ENCODE data around the gene TMIE.

Gene TMIE

GRCh38 chr3:46709721-46710120 is 8.5 kb downstream of the TMIE start:
- DNase-seq: no peak

GRCh38 chr3:46710229-46710628 is 9.0 kb downstream of the TMIE start:
- DNase-seq: no peak

- DNase-seq: no peak
Observed at GRCh38 chr3:46710671-46711295, 9.6 kb downstream of the TMIE start.

- no peak for DNase-seq
Observed at GRCh38 chr3:46711305-46711704, 10.1 kb downstream of the TMIE start.

GRCh38 chr3:46711760-46712159 is 10.6 kb downstream of the TMIE start:
- DNase-seq: no peak

- DNase-seq: no peak
Observed at GRCh38 chr3:46712191-46713049, 11.2 kb downstream of the TMIE start.

GRCh38 chr3:46713050-46713897 is 12.1 kb downstream of the TMIE start:
- DNase-seq: no peak

GRCh38 chr3:46713898-46714552 is 12.8 kb downstream of the TMIE start:
- DNase-seq: no peak

GRCh38 chr3:46714728-46715506 is 13.7 kb downstream of the TMIE start:
- DNase-seq: no peak

- DNase-seq: no peak
Observed at GRCh38 chr3:46715507-46716175, 14.4 kb downstream of the TMIE start.

GRCh38 chr3:46716461-46717441 is 15.6 kb downstream of the TMIE start:
- no peak for DNase-seq

- DNase-seq: no peak
Observed at GRCh38 chr3:46717447-46718231, 16.4 kb downstream of the TMIE start, which contains the start of gene PRSS50. TSS of gene PRSS50 (minus strand) at chr3:46717869. CDS start at chr3:46717824, 45 bp downstream.

GRCh38 chr3:46719044-46719565 is 17.9 kb downstream of the TMIE start:
- no peak for DNase-seq

- no peak for DNase-seq
Observed at GRCh38 chr3:46719735-46720271, 18.6 kb downstream of the TMIE start.

- no peak for DNase-seq
Observed at GRCh38 chr3:46721009-46721408, 19.8 kb downstream of the TMIE start.

- DNase-seq: no peak
Observed at GRCh38 chr3:46722443-46722842, 21.3 kb downstream of the TMIE start.

- no peak for DNase-seq
Observed at GRCh38 chr3:46724424-46724823, 23.2 kb downstream of the TMIE start.

- DNase-seq: peak; percentile 34
Observed at GRCh38 chr3:46725621-46726314, 24.6 kb downstream of the TMIE start.
